Esophagus squamous epithelium (tissue), 4 donors: ENCODE measurements around the gene IFITM1.

Source experiments
- POLR2A ChIP-seq, 4 donors: fragments of 450-650 bp; IDR thresholded peaks; one replicate each; pipeline ENCODE4 v1.6.1; 2017; ENCODE audit warnings: antibody characterized with exemption in 4 of 4, mild to moderate bottlenecking in 4 of 4, moderate library complexity in 3 of 4
- TF ChIP-seq, protein P1 (sequence below), 6 experiments: fragments of 450-650 bp in 4 of 6; fragments of 200-600 bp in 2 of 6; sonication (generic) in 2 of 6; IDR thresholded peaks; one replicate each; pipeline ENCODE4 v1.5.1; 2016 to 2019; ENCODE audit warnings: antibody characterized with exemption in 6 of 6, mild to moderate bottlenecking in 4 of 6, moderate library complexity in 4 of 6

DNA sequence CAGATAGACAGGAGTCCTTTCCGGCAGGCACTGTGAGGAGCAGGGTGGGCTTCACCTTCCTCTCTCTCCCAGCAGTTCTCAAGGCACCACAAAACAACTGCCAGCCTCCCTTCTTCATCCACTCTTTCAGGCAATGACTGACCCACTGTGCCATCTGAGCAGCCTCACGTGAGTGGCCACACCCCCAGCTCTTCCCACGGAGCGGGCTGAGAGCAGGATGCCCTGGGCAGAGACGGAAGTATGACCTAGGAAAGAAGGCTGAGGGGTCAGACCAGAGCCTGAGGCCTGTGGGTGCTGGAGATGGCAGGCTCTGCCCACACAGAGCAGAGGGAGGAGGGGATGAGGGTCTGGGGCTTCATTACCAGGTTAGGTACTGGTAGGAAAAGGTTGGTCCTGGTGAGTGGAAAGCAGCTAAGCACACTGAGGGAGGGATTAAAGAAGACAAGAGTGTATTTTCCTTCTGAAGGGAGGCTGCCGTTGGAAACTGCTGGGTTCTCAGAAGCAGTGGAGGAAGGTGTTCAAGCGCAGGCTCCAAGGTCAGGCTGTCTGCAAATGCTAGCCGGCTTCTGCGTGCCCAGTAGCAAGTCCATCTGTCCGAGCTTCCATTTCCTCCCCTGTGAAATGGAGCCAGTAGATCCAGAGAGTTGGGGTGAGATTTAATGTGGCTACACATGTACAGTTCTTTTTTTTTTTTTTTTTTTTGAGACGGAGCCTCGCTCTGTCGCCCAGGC, 31.0 kb upstream of the IFITM1 start:
- TF ChIP-seq, protein P1, sequence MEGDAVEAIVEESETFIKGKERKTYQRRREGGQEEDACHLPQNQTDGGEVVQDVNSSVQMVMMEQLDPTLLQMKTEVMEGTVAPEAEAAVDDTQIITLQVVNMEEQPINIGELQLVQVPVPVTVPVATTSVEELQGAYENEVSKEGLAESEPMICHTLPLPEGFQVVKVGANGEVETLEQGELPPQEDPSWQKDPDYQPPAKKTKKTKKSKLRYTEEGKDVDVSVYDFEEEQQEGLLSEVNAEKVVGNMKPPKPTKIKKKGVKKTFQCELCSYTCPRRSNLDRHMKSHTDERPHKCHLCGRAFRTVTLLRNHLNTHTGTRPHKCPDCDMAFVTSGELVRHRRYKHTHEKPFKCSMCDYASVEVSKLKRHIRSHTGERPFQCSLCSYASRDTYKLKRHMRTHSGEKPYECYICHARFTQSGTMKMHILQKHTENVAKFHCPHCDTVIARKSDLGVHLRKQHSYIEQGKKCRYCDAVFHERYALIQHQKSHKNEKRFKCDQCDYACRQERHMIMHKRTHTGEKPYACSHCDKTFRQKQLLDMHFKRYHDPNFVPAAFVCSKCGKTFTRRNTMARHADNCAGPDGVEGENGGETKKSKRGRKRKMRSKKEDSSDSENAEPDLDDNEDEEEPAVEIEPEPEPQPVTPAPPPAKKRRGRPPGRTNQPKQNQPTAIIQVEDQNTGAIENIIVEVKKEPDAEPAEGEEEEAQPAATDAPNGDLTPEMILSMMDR (IDR thresholded peaks at IDR 0.05) = no peak
- TF ChIP-seq POLR2A (IDR thresholded peaks at IDR 0.05) = no peak
